ENCODE data around the gene NACA. TPM values are rescaled to one million over a fixed set of nuclear protein-coding genes. Genes with fewer than 3 reads are reported as not detected.

Gene NACA
- total and polyA plus RNA-seq, 2 of the 13 experiments (the other 11 are each of a cell fraction or from before 2014, with no cell fraction given): 799 to 1,700 TPM

DNA sequence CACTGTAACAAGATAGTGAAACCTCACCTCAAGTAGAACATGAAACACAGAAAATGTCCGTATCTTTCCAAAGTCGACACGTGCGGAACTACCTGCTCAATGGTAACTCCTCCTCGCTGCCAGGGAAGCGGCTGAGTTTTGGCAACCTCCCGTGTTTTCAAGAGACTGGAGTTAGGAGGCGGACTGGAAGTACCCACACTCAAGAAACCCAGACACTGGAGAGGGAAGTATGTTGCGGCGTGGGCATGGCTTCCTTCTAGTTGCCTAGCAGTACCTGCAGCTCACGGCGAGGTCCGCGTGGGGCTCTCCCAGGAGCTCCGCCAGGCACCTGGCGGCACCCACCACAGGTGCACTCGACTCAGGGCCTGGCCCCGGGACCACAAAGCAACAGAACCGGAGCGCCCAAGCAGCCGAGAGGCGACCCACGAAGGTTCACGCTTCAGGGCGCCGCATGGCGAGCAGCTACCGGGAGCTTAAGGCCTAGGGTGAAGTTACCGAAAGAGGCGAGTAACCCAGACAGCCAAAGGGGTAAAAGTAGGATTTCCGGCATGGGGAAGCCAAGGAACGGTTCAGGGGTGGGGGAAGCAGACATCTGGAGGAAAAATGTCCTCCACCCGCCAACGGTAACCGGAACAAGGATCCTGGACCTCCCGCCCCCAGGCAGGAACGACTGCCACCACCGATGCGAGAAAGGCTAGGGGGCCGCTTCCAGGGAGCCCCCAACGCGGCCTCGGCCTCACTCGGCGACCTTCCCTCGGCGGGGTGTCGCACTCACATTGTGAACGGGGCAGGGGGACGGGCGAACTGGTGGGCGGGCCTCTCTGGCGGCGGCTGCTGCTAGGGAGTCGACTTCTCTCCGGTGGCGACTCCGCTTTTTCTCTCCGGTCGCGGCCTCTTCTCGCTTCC is 37.6 kb downstream of the NACA start (continued):
- no peak; the same call in 1 of the 2 replicates for TF ChIP-seq NCOA1 (CRISPR knock-in tag; IDR thresholded peaks at IDR 0.05)
- TF ChIP-seq SPEN (CRISPR knock-in tag; IDR thresholded peaks at IDR 0.05; ENCODE audit: low read depth): no peak
- TF ChIP-seq XRCC5 (optimal IDR thresholded peaks at IDR 0.05; ENCODE audit: low read length): peak; percentile 3
- TF ChIP-seq, protein P1, sequence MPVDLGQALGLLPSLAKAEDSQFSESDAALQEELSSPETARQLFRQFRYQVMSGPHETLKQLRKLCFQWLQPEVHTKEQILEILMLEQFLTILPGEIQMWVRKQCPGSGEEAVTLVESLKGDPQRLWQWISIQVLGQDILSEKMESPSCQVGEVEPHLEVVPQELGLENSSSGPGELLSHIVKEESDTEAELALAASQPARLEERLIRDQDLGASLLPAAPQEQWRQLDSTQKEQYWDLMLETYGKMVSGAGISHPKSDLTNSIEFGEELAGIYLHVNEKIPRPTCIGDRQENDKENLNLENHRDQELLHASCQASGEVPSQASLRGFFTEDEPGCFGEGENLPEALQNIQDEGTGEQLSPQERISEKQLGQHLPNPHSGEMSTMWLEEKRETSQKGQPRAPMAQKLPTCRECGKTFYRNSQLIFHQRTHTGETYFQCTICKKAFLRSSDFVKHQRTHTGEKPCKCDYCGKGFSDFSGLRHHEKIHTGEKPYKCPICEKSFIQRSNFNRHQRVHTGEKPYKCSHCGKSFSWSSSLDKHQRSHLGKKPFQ (CRISPR knock-in tag; IDR thresholded peaks at IDR 0.05; ENCODE audit: insufficient replicate concordance): no peak
- no peak for TF ChIP-seq HHEX (CRISPR knock-in tag; IDR thresholded peaks at IDR 0.05)
- 0 out of 2 replicates have a peak, but pooled peaks have one; percentile 11 for TF ChIP-seq NFYB (CRISPR knock-in tag; IDR thresholded peaks at IDR 0.05)
- TF ChIP-seq POLR2AphosphoS2 (IDR thresholded peaks at IDR 0.05; ENCODE audit: low read depth, low read length): no peak
- TF ChIP-seq IRX3 (CRISPR knock-in tag; IDR thresholded peaks at IDR 0.05; ENCODE audit: borderline replicate concordance, low read depth): peak; percentile 20; the same call in 1 of the 2 replicates
- TF ChIP-seq, protein P2, sequence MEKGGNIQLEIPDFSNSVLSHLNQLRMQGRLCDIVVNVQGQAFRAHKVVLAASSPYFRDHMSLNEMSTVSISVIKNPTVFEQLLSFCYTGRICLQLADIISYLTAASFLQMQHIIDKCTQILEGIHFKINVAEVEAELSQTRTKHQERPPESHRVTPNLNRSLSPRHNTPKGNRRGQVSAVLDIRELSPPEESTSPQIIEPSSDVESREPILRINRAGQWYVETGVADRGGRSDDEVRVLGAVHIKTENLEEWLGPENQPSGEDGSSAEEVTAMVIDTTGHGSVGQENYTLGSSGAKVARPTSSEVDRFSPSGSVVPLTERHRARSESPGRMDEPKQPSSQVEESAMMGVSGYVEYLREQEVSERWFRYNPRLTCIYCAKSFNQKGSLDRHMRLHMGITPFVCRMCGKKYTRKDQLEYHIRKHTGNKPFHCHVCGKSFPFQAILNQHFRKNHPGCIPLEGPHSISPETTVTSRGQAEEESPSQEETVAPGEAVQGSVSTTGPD (CRISPR knock-in tag; IDR thresholded peaks at IDR 0.05): no peak
- TF ChIP-seq NR2F2 (IDR thresholded peaks at IDR 0.05; ENCODE audit: borderline replicate concordance, low read depth): 0 out of 2 replicates have a peak, but pooled peaks have one; percentile 22
- no peak for TF ChIP-seq REXO4 (CRISPR knock-in tag; IDR thresholded peaks at IDR 0.05; ENCODE audit: borderline replicate concordance)
- TF ChIP-seq, protein P3, sequence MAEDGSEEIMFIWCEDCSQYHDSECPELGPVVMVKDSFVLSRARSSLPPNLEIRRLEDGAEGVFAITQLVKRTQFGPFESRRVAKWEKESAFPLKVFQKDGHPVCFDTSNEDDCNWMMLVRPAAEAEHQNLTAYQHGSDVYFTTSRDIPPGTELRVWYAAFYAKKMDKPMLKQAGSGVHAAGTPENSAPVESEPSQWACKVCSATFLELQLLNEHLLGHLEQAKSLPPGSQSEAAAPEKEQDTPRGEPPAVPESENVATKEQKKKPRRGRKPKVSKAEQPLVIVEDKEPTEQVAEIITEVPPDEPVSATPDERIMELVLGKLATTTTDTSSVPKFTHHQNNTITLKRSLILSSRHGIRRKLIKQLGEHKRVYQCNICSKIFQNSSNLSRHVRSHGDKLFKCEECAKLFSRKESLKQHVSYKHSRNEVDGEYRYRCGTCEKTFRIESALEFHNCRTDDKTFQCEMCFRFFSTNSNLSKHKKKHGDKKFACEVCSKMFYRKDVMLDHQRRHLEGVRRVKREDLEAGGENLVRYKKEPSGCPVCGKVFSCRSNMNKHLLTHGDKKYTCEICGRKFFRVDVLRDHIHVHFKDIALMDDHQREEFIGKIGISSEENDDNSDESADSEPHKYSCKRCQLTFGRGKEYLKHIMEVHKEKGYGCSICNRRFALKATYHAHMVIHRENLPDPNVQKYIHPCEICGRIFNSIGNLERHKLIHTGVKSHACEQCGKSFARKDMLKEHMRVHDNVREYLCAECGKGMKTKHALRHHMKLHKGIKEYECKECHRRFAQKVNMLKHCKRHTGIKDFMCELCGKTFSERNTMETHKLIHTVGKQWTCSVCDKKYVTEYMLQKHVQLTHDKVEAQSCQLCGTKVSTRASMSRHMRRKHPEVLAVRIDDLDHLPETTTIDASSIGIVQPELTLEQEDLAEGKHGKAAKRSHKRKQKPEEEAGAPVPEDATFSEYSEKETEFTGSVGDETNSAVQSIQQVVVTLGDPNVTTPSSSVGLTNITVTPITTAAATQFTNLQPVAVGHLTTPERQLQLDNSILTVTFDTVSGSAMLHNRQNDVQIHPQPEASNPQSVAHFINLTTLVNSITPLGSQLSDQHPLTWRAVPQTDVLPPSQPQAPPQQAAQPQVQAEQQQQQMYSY (CRISPR knock-in tag; IDR thresholded peaks at IDR 0.05): no peak; the same call in 1 of the 2 replicates
- TF ChIP-seq ZMAT3 (CRISPR knock-in tag; conservative IDR thresholded peaks at IDR 0.05): 0 out of 2 replicates have a peak, but pooled peaks have one; percentile 58
- no peak for TF ChIP-seq ZNF235 (CRISPR knock-in tag; IDR thresholded peaks at IDR 0.05; ENCODE audit: borderline replicate concordance)
- no peak; the same call in 1 of the 2 replicates for TF ChIP-seq TSC22D2 (CRISPR knock-in tag; IDR thresholded peaks at IDR 0.05; ENCODE audit: borderline replicate concordance)
- 0 out of 2 replicates have a peak, but pooled peaks have one; percentile 38 for TF ChIP-seq SNAPC2 (CRISPR knock-in tag; IDR thresholded peaks at IDR 0.05)
- no peak for TF ChIP-seq ZBTB8A (CRISPR knock-in tag; IDR thresholded peaks at IDR 0.05; ENCODE audit: borderline replicate concordance, low read depth)
- no peak for TF ChIP-seq MTF1 (CRISPR knock-in tag; IDR thresholded peaks at IDR 0.05)
- TF ChIP-seq ZNF777 (CRISPR knock-in tag; IDR thresholded peaks at IDR 0.05): peak; percentile 20; the same call in 1 of the 2 replicates
- TF ChIP-seq NFE2L2 (IDR thresholded peaks at IDR 0.05; ENCODE audit: low read length): no peak
- TF ChIP-seq U2AF2 (IDR thresholded peaks at IDR 0.05; ENCODE audit: low read depth, low read length): no peak
- TF ChIP-seq, protein P4, sequence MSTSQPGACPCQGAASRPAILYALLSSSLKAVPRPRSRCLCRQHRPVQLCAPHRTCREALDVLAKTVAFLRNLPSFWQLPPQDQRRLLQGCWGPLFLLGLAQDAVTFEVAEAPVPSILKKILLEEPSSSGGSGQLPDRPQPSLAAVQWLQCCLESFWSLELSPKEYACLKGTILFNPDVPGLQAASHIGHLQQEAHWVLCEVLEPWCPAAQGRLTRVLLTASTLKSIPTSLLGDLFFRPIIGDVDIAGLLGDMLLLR (CRISPR knock-in tag; IDR thresholded peaks at IDR 0.05): peak; percentile 52; the same call in 1 of the 2 replicates
